GM21447 (cell line): ENCODE measurements around the gene HLF.

ENCODE experiments used
- ATAC-seq: cut with Tn5 transposase; IDR thresholded peaks from one replicate; pipeline ENCODE4 v1.9.1; 2021; ENCODE audit not compliant: unreplicated experiment

HLF gene

GRCh38 chr17:55307879-55308278, 43.1 kb downstream of the HLF start:
- no peak for ATAC-seq

- no peak for ATAC-seq
These were observed 44.0 kb downstream of the HLF start for GRCh38 chr17:55308613-55309391.

GRCh38 chr17:55311767-55312375, 47.1 kb downstream of the HLF start:
- ATAC-seq: no peak

- ATAC-seq: no peak
These were observed 48.1 kb downstream of the HLF start for GRCh38 chr17:55312852-55313251.

GRCh38 chr17:55314061-55314783, 49.5 kb downstream of the HLF start:
- no peak for ATAC-seq

- no peak for ATAC-seq
These were observed 50.2 kb downstream of the HLF start for GRCh38 chr17:55314784-55315491.

- no peak for ATAC-seq
These were observed 51.7 kb downstream of the HLF start for GRCh38 chr17:55316499-55316898.

- ATAC-seq: no peak
These were observed 52.5 kb downstream of the HLF start for GRCh38 chr17:55317284-55317683.

- no peak for ATAC-seq
These were observed 53.3 kb downstream of the HLF start for GRCh38 chr17:55318081-55318480.

- ATAC-seq: no peak
These were observed 54.1 kb downstream of the HLF start for GRCh38 chr17:55318715-55319487.

- no peak for ATAC-seq
These were observed 55.3 kb downstream of the HLF start for GRCh38 chr17:55319933-55320593.

- no peak for ATAC-seq
These were observed 56.0 kb downstream of the HLF start for GRCh38 chr17:55320594-55321426.

GRCh38 chr17:55321427-55322060, 56.8 kb downstream of the HLF start:
- no peak for ATAC-seq

GRCh38 chr17:55322453-55322985, 57.8 kb downstream of the HLF start:
- ATAC-seq: no peak

GRCh38 chr17:55323518-55324295, 58.9 kb downstream of the HLF start:
- no peak for ATAC-seq

GRCh38 chr17:55324296-55324978, 59.7 kb downstream of the HLF start:
- ATAC-seq: no peak

GRCh38 chr17:55325406-55325805, 60.6 kb downstream of the HLF start:
- no peak for ATAC-seq
